Stimulated activated memory B cell treated with anti-CD40 and anti-IgM and Interleukin-4, amounts not matched to agents 10 μg/mL and 1 μg/mL and 100 μg/mL, for 72 hours (primary cell): ENCODE data around the gene SGMS1.
A peak's percentile ranks its signal among the peaks of the same experiment; 100 is the strongest.

Experiments
- ATAC-seq: fragments of 150-1000 bp; cut with Tn5 transposase; 2 replicates; pipeline ENCODE4 v1.10.0; 2021
- H3K27ac Mint-ChIP-seq: one replicate; pipeline ENCODE4 v1.8.0; 2022; ENCODE audit warnings: mild to moderate bottlenecking, mixed read lengths
- H3K27me3 Mint-ChIP-seq: one replicate; pipeline ENCODE4 v1.8.0; 2022; ENCODE audit warnings: mixed read lengths
- H3K36me3 Mint-ChIP-seq: one replicate; pipeline ENCODE4 v1.8.0; 2022; ENCODE audit warnings: mixed read lengths
- H3K4me1 Mint-ChIP-seq: one replicate; pipeline ENCODE4 v1.8.0; 2022; ENCODE audit warnings: mixed read lengths
- H3K4me3 Mint-ChIP-seq: one replicate; pipeline ENCODE4 v1.8.0; 2022; ENCODE audit warnings: mild to moderate bottlenecking, moderate library complexity, mixed read lengths
- H3K9me3 Mint-ChIP-seq: one replicate; pipeline ENCODE4 v1.8.0; 2022; ENCODE audit warnings: mixed read lengths

SGMS1 gene

DNA sequence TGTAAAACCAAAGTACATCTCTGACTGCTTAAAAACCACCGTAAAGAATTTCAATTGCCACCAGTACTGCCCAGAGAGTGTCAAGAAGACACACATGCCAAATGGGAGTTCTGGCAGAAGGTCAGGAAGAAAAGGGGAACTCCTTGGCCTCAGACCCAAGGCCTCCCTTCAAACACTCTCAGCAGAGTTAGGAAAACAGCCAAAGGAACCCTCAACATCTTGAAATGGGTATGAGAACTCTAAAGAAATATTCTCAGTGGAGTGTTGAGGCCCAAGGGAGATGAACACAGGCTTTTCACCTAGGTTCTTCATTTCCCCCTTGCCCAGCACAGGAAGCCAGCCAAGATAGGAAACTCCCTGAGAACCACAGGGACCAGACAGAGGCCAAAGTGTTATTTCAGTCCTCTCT lies 276.4 kb downstream of the SGMS1 start:
- H3K27me3 Mint-ChIP-seq: no peaks in the 10 kb centered on the region
- H3K9me3 Mint-ChIP-seq: peaks cover 9% of the 10 kb centered on the region
- ATAC-seq: peak; percentile 84
- H3K4me1 Mint-ChIP-seq: peaks cover 37% of the 10 kb centered on the region
- no peak overlapping the region for H3K4me3 Mint-ChIP-seq
- H3K27ac Mint-ChIP-seq: peak overlapping the region; percentile 52
- peaks cover 49% of the 10 kb centered on the region for H3K36me3 Mint-ChIP-seq

DNA sequence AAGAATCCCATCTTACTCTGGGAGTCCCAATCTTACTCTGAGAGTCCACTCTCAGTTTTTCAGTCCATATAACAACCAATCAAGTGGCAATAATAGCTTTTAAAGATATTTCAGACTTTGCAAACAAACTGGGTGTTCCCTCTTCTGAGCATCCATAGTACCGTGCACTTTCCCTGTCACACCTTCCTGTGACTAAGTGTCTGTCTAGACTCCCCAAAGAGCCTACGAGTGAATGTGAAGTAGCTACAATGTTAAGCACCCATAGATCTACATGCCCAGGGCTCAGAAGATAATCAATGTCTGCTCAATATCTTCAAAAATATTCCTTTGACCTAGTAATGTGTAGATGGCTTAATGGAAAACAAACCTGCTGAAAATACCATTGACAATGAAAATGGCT lies 276.8 kb downstream of the SGMS1 start:
- no peak for ATAC-seq

DNA sequence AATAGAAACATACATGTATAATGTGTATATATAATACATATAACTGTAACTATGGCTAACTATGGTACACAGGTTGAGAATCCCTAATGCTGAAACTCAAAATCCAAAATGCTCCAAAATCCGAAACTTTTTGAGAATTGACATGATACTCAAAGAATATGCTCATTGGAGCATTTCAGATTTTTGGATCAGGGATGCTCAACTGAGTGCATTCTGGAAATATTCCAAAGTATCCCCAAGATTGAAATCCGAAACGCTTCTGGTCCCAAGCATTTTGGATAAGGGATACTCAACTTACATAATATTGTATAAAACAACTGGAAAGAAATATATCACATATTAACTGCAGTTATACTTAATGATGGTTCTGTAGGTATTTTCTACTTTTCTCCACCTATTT lies 278.2 kb downstream of the SGMS1 start:
- H3K36me3 Mint-ChIP-seq: peaks cover 47% of the 10 kb centered on the region
- ATAC-seq: no peak
- H3K27ac Mint-ChIP-seq: no peak overlapping the region
- H3K4me1 Mint-ChIP-seq: peaks cover 37% of the 10 kb centered on the region
- H3K4me3 Mint-ChIP-seq: no peak overlapping the region
- H3K27me3 Mint-ChIP-seq: no peaks in the 10 kb centered on the region
- peaks cover 9% of the 10 kb centered on the region for H3K9me3 Mint-ChIP-seq

More for the DNA sequence above, 276.8 kb downstream of the SGMS1 start:
- H3K27ac Mint-ChIP-seq: peak overlapping the region; percentile 52
- peaks cover 37% of the 10 kb centered on the region for H3K4me1 Mint-ChIP-seq
- peaks cover 9% of the 10 kb centered on the region for H3K9me3 Mint-ChIP-seq
- no peaks in the 10 kb centered on the region for H3K27me3 Mint-ChIP-seq
- H3K36me3 Mint-ChIP-seq: peaks cover 54% of the 10 kb centered on the region
- no peak overlapping the region for H3K4me3 Mint-ChIP-seq

DNA sequence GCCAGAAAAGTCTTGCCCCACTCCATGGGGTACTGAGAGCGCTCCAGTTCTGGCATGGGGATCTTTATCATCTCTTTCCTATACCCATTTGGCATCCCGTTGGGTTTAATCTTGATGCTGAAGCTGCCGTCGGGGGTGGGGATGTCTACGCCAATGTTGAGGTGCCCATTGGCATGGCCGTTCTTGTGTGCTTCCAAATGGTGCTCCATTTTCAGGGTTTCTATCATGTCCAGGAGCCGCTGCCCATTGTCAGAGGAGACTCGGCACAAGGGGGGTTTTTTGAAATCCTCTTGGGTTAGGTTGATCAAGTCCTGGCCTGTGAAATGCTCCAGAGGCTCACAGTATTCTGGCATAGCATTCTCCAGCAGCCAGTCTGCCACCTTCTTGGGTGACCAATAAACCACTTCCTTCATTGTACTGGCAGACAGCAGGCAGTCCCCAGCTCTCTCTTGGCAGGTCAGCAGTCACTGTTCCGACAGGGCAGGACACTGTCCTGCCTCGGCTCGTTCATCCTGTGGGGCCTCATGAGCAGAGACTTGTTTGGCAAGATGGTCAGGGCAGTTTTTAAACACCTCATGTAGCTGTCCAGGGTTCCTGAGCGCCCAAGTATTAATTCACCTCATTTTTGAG lies 279.9 kb downstream of the SGMS1 start:
- no peak for ATAC-seq
- H3K4me1 Mint-ChIP-seq: peaks cover 41% of the 10 kb centered on the region
- no peak overlapping the region for H3K27ac Mint-ChIP-seq
- no peaks in the 10 kb centered on the region for H3K9me3 Mint-ChIP-seq
- no peak overlapping the region for H3K4me3 Mint-ChIP-seq
- H3K27me3 Mint-ChIP-seq: no peaks in the 10 kb centered on the region
- H3K36me3 Mint-ChIP-seq: peaks cover 46% of the 10 kb centered on the region

DNA sequence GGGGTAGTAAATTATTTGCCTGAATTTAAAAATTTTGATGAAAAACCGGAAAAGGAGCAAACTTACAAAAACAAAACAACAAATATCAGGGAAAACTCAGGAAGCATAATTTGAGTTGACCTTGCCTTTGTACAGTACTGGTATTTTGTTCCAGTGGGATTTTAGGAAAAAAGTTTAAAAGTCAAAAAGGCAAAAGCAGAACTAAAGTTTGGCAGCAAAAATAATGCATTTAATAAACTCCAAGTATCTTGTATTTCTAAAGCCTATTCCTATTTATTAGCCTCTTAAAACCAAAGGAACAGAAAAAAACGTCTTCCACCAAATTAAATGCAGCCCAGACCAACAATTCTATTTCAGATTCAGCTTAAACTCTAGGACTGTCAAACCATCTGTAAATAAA lies 281.8 kb downstream of the SGMS1 start:
- H3K36me3 Mint-ChIP-seq: peaks cover 46% of the 10 kb centered on the region

DNA sequence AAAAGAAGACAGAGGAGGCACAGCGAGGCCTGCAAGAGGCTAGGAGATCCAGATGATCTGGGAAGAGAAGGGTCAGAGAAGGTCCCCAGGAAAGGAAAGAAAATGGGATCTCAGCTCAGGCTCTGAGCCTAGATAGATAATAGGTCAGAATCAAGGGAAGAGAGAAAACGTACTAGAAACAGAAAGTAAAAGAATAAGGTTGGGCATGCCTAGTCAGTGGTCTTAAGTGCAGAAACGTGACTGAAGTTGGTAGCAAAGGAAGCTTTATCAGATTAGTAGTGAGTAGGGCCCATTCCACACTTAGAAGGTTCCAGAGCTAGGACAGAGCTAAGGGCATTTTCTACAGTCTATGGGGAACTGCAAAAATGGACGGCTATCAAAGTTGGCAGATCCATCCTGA lies 287.6 kb downstream of the SGMS1 start:
- H3K4me3 Mint-ChIP-seq: no peak overlapping the region
- H3K4me1 Mint-ChIP-seq: peaks cover 36% of the 10 kb centered on the region
- no peaks in the 10 kb centered on the region for H3K9me3 Mint-ChIP-seq
- ATAC-seq: no peak
- H3K36me3 Mint-ChIP-seq: peaks cover 49% of the 10 kb centered on the region
- no peaks in the 10 kb centered on the region for H3K27me3 Mint-ChIP-seq
- H3K27ac Mint-ChIP-seq: peak overlapping the region; percentile 4

More for the DNA sequence above, 281.8 kb downstream of the SGMS1 start:
- no peak overlapping the region for H3K4me3 Mint-ChIP-seq
- no peaks in the 10 kb centered on the region for H3K9me3 Mint-ChIP-seq
- H3K4me1 Mint-ChIP-seq: peaks cover 28% of the 10 kb centered on the region
- no peak overlapping the region for H3K27ac Mint-ChIP-seq
- no peaks in the 10 kb centered on the region for H3K27me3 Mint-ChIP-seq
- no peak for ATAC-seq

DNA sequence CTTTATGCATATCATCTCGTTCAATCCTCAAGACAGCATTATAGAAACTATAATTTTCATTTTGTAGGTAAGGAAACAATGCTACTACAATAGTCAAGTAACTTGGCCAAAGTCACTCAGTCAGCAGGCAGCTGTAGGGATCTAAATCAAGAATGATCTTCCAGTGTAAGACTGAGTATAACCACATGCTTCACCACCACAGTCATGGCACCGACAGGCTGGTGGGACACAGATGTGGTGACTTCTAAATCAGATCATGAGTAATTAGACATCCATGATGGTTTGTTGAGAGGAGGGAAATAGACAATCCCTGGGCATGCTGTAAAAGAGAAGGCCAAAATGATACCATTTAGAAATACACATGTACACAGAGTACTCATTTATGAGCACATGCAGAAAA lies 288.4 kb downstream of the SGMS1 start:
- no peak for ATAC-seq
- no peaks in the 10 kb centered on the region for H3K27me3 Mint-ChIP-seq
- peaks cover 36% of the 10 kb centered on the region for H3K4me1 Mint-ChIP-seq
- no peak overlapping the region for H3K4me3 Mint-ChIP-seq
- H3K27ac Mint-ChIP-seq: no peak overlapping the region
- peaks cover 44% of the 10 kb centered on the region for H3K36me3 Mint-ChIP-seq
- no peaks in the 10 kb centered on the region for H3K9me3 Mint-ChIP-seq

DNA sequence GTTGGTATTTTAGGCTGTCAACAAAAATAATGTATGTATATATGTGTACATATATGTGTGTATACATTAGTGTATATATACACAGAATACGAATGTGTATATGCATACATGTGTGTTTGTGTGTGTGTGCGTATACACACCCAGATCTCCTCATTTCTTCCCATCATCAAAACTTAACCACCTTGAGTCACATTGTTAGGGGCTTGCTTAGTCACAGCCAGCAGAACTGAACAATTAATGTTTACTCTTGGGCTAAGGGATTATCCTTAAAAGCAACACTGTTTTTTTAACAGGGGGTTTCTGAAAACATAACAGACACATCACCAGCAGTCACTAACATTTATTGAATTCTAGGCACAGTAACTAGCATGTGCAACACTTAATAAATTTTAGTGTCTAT lies 289.5 kb downstream of the SGMS1 start:
- Mint-ChIP-seq H3K27me3 (no peaks in the 10 kb centered on the region), H3K4me1 (peaks cover 28% of the 10 kb centered on the region), H3K27ac (no peak overlapping the region), H3K4me3 (no peak overlapping the region), H3K9me3 (no peaks in the 10 kb centered on the region), H3K36me3 (peaks cover 33% of the 10 kb centered on the region)
- ATAC-seq: no peak

DNA sequence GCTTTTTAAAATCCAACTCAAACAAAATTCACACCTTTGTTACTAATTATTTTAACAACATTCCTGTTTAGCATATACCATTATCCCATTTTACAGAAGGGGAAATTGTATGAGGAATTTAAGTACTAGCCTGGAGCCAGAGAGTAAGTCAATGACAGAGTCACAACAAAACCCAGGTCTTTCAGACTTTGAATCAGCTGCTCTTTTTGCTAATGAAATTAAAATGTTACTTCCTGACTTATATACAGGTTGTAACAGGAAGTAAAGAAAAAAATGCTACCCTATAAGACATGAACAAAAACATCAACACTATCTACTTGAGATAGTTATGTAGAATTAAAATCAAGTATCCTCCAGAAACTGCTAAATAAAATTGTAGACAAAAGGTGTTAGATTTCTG lies 289.9 kb downstream of the SGMS1 start:
- Mint-ChIP-seq H3K4me3 (no peak overlapping the region), H3K27ac (no peak overlapping the region)
- no peak for ATAC-seq

DNA sequence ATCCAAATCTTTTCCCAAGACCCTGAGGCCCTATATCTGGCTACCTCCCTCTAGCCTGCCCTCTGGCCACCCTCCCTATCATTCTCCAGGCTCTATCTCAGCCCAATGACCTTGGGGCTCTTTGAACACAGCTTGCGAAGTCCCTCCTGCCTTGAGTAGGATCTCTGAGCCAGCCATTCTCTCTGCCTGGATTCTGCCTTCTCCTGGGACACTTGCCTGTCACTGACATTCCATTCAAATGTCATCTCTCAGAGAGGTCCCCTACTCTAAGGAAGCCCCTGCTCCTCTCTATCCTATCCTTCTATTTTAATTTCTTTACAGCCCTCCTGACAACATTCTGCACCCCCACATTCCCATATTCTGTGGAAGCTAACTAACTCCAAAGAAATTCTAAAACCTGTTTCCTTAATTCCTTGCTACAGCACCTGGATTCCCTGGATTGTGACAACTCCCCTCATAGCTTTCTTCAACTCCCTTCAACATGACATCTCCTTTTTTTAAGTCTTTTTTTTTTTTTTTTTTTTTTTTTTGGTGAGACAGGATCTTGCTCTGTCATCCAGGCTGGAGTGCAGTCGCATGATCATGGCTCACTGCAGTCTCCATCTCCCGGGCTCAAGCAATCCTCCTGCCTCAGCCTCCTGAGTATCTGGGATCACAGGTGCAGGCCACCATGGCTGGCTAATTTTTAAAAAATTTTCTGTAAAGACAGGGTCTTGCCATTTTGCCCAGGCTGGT lies 291.5 kb downstream of the SGMS1 start:
- H3K4me1 Mint-ChIP-seq: peaks cover 21% of the 10 kb centered on the region
- H3K36me3 Mint-ChIP-seq: peaks cover 22% of the 10 kb centered on the region
- ATAC-seq: no peak
- no peak overlapping the region for H3K27ac Mint-ChIP-seq
- no peaks in the 10 kb centered on the region for H3K27me3 Mint-ChIP-seq
- no peaks in the 10 kb centered on the region for H3K9me3 Mint-ChIP-seq
- no peak overlapping the region for H3K4me3 Mint-ChIP-seq

More for the DNA sequence above, 289.9 kb downstream of the SGMS1 start:
- H3K36me3 Mint-ChIP-seq: peaks cover 29% of the 10 kb centered on the region
- peaks cover 24% of the 10 kb centered on the region for H3K4me1 Mint-ChIP-seq
- no peaks in the 10 kb centered on the region for H3K9me3 Mint-ChIP-seq
- H3K27me3 Mint-ChIP-seq: no peaks in the 10 kb centered on the region

DNA sequence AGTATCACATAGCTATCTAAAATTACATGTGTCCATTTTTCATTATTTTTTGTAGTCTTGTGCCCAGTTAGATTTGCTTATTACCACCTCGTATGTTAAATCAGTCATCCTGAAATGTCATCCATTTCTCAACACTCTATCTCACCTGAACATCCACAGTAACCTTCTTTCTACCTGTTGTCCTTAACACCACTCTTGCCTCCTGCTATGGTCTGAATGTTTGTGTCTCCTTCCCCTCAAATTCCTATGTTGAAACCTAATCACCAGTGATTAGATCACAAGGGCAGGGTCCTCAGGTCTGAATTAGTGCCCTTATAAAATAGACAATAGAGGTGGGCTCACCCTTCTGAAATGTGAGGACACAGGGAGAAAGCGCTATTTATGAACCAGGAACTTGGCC lies 292.3 kb downstream of the SGMS1 start:
- no peaks in the 10 kb centered on the region for H3K27me3 Mint-ChIP-seq
- no peak overlapping the region for H3K27ac Mint-ChIP-seq
- no peak for ATAC-seq
- H3K4me3 Mint-ChIP-seq: no peak overlapping the region
- no peaks in the 10 kb centered on the region for H3K9me3 Mint-ChIP-seq
- peaks cover 14% of the 10 kb centered on the region for H3K4me1 Mint-ChIP-seq
- peaks cover 29% of the 10 kb centered on the region for H3K36me3 Mint-ChIP-seq

DNA sequence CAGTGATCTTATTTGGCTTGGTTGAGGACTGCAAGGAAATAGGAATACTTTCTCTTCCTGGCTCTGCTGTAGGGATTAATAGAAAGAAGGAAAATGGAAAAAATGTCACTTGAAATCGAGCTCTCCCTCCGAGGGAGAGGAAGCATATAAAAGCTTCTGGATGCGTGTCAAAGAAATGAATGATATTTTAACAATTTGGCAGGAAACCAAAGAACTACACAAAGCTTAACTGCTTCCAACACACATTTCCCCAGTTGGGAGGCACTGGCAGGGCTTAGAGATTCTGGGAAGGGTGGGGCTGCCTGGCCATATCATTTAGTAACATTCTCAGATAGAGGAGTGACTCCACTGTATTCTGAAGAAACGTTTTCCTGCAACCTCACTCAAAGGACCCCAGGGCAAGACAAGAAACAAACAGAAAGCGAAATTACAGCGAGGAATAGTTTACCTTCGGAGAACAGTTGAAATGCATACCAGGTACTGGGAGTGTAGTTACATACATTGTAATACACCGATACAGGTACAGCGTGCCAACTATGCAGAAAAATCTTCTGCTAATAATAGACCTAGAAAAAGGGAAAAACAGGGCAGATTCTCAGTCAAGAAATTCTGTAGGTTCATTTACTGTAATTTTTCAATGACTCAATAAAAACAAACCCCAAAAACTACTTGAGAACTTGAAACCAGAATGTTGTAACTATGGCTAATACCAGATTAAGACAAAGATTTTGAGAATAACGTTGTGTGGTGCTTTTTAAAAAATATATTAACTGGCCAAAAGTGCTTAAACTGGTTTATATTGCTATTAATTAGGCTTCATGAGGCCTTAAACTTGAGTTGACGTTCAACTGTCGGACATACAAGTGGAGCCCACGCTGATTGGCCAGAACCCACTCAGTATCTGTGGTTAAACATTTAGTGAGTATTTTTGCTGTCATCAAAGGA lies 296.7 kb downstream of the SGMS1 start:
- Mint-ChIP-seq H3K4me1 (peaks cover 29% of the 10 kb centered on the region), H3K36me3 (peaks cover 32% of the 10 kb centered on the region), H3K27me3 (no peaks in the 10 kb centered on the region), H3K27ac (no peak overlapping the region), H3K9me3 (no peaks in the 10 kb centered on the region), H3K4me3 (no peak overlapping the region)
- no peak for ATAC-seq

DNA sequence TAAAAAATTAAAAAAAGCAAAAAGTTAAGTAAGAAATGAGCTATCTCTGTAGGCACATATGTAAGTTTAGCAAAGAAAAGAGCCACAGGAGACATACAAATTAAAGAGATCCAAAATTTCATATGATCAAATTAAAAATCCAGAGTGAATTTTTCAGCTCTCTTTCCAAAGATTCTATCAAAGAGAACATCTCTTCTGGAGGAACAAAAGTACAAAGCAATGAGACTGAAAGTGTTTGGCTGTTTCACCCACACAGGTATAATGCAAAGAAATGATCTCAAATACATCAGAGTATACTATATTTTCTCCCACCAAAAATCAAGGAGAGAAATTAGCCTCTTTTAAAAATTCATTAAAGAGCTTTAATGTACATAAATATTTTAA lies 297.6 kb downstream of the SGMS1 start:
- H3K36me3 Mint-ChIP-seq: peaks cover 38% of the 10 kb centered on the region
- no peak overlapping the region for H3K4me3 Mint-ChIP-seq
- H3K4me1 Mint-ChIP-seq: peaks cover 35% of the 10 kb centered on the region
- H3K27ac Mint-ChIP-seq: peak overlapping the region; percentile 47
- no peaks in the 10 kb centered on the region for H3K9me3 Mint-ChIP-seq
- ATAC-seq: no peak
- H3K27me3 Mint-ChIP-seq: no peaks in the 10 kb centered on the region

DNA sequence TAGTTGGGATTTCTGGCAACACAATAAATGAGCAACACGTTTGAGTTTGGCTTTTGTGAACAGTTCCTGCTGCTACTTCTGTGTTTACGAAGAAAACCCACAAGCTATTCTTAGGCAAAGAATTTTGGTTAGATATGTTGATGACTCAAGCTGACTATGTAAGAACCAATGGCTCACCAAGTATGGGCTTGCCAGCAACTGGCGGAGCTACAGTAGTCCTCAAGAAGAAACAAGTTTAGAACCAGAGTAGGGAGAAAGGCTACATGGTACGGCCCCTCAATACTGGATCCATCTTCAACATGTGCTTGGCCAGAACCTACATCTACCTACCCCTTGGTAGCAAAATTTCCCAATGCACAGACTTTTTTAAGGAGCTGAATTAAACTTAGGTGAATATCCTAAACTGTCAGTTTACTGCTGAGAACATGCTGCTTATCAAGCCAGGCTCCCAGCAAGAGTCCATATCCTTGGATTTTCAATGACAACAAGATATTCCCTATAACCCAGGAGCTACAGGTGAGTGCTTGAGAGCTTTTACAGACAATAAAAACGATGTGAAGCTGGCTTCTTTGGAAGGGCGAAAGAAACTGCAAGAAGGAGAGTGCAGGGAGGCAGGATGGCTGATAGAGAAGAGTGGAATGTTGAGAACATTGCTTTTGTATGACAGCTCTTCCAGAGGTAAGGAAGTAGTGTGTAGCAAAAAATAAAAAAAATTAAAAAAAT lies 298.1 kb downstream of the SGMS1 start:
- Mint-ChIP-seq H3K4me1 (peaks cover 36% of the 10 kb centered on the region), H3K27me3 (no peaks in the 10 kb centered on the region), H3K36me3 (peaks cover 42% of the 10 kb centered on the region), H3K9me3 (no peaks in the 10 kb centered on the region), H3K4me3 (peak overlapping the region; percentile 19), H3K27ac (peak overlapping the region; percentile 47)
- peak; percentile 73 for ATAC-seq
